Measurements from ENCODE around the gene GPRC5C.

GPRC5C gene

DNA sequence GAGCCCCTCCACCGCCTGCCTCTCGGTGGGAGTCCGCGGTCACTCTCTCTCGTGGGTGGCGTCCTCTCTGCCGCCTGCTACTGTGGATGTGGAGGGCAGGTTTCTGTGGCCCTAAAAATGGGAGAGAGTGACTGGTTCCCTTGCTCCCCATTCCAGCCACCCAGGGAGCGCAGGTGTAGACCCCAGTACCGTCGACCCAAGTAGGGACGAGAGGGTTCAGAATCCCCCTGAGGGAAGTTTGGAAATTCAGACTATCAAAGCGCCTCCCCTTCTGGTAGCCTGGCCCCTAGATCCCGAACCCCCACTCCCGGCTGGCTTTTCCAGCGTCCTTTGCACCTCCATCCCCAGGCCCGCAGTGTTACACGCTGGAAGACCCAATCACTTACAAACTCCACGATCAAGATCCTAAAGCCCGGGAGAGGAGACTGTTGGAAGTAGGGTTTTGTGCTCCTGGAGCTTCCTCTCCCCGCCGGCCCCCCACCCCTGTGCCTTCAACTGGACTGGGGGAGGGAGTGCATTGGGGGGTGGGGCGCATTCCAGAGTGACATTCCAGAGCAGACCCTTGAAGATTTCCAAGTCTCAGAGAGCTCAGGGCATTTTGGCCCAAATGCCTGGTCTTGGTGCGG is 991 bp downstream of the GPRC5C start:
- TF ChIP-seq, protein P1, sequence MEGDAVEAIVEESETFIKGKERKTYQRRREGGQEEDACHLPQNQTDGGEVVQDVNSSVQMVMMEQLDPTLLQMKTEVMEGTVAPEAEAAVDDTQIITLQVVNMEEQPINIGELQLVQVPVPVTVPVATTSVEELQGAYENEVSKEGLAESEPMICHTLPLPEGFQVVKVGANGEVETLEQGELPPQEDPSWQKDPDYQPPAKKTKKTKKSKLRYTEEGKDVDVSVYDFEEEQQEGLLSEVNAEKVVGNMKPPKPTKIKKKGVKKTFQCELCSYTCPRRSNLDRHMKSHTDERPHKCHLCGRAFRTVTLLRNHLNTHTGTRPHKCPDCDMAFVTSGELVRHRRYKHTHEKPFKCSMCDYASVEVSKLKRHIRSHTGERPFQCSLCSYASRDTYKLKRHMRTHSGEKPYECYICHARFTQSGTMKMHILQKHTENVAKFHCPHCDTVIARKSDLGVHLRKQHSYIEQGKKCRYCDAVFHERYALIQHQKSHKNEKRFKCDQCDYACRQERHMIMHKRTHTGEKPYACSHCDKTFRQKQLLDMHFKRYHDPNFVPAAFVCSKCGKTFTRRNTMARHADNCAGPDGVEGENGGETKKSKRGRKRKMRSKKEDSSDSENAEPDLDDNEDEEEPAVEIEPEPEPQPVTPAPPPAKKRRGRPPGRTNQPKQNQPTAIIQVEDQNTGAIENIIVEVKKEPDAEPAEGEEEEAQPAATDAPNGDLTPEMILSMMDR (IDR thresholded peaks at IDR 0.05; ENCODE audit: control insufficient read depth, extremely low read depth, insufficient read depth) = no peak
- H3K4me3 ChIP-seq (ENCODE audit: low read depth, low read length) = peak overlapping the region; percentile 65

DNA sequence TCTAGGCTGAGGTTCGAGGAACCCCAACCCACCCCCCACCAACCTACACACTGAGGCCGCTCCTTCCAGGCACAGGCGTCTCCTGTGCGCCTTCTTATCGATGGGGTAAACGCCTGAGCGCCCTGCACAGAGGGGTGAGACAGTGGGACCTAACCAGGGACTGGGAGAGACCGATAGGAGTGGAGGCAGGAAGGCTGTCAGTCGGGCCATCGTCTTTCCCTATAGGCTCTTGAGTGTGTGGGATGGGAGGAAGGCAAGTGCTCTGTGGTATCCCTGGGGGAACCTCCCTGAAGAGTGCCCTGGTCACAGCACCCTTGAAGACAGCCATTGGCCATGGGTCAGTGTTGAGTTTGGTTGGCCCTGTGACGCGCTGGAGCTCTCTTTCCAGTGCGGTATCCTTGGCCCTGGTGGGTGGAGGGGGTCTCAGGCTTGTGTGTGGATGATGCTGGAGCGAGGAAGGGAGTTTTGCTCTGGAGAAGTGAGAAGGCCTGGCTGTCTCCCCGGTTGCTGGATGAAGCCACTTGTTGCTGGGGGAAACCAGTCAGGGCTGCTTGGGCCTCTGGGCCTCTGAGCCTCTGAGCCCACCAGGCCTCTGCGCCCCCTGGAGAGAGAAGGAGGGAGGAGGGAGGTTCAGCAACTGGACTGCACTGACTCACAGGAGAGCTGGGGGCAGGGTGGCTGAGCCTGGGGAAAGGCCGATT is 1.7 kb downstream of the GPRC5C start:
- no peak overlapping the region for H3K4me3 ChIP-seq (ENCODE audit: low read depth, low read length)
- no peak for DNase-seq (ENCODE audit: low read depth)
- TF ChIP-seq, protein P1 (IDR thresholded peaks at IDR 0.05; ENCODE audit: control insufficient read depth, extremely low read depth, insufficient read depth) = no peak

More for the DNA sequence above, 991 bp downstream of the GPRC5C start:
- DNase-seq (ENCODE audit: low read depth) = no peak

DNA sequence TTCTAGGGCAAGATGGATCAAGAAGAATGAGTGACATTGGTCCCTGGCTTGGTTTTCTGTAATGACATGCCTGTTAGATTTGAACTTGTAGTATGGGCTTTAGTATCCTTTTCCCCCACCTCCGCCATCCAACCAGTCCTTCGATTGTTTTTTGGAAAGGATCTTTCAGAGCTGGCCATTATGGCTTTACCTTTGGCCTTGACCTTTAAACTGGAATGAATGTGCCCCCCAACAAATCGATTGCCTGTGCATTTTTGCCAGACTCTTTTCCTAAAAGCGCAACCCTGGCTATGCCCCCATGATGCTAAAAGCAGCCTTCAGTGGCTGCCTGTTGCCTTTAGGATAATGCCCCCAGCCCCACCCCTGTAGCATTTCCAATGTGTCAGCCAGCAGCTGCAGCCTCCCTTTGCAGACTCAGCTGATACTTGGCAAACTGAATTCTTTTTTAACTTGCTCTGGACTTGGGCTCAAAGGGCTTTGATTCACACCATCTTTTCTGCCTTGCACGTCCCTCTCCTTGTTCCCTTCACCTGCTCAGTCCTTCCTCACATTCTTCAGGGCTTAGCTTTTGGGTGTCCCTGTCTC is 4.0 kb downstream of the GPRC5C start:
- TF ChIP-seq, protein P1 (IDR thresholded peaks at IDR 0.05; ENCODE audit: control insufficient read depth, extremely low read depth, insufficient read depth) = no peak
- no peak overlapping the region for H3K4me3 ChIP-seq (ENCODE audit: low read depth, low read length)
- no peak for DNase-seq (ENCODE audit: low read depth)

DNA sequence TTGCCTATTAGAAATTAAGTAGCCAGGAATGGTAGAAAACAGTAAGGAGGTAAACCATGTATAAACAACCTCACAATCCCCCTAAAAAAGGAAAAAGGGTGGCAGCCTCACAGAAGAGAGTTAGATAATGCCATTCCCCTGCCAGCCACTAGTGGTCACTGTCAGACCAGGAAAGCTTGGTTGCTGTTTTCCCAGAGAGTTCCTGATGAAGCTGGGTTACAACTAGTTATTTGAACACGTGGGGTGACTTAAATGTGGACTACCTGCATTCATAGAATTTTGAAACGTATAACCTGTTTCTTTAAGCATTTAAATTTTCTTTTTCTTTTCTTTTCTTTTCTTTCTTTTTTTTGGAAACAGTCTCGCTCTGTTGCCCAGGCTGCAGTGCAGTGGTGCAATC is 5.8 kb downstream of the GPRC5C start:
- no peak overlapping the region for H3K4me3 ChIP-seq (ENCODE audit: low read depth, low read length)
- DNase-seq (ENCODE audit: low read depth) = no peak
- TF ChIP-seq, protein P1 (IDR thresholded peaks at IDR 0.05; ENCODE audit: control insufficient read depth, extremely low read depth, insufficient read depth) = peak; percentile 47

DNA sequence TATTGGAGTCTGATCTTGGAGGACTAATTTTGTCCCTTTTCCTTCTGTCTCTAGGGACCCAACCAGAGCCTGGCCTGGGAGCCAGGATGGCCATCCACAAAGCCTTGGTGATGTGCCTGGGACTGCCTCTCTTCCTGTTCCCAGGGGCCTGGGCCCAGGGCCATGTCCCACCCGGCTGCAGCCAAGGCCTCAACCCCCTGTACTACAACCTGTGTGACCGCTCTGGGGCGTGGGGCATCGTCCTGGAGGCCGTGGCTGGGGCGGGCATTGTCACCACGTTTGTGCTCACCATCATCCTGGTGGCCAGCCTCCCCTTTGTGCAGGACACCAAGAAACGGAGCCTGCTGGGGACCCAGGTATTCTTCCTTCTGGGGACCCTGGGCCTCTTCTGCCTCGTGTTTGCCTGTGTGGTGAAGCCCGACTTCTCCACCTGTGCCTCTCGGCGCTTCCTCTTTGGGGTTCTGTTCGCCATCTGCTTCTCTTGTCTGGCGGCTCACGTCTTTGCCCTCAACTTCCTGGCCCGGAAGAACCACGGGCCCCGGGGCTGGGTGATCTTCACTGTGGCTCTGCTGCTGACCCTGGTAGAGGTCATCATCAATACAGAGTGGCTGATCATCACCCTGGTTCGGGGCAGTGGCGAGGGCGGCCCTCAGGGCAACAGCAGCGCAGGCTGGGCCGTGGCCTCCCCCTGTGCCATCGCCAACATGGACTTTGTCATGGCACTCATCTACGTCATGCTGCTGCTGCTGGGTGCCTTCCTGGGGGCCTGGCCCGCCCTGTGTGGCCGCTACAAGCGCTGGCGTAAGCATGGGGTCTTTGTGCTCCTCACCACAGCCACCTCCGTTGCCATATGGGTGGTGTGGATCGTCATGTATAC is 8.0 kb downstream of the GPRC5C start:
- TF ChIP-seq, protein P1 (IDR thresholded peaks at IDR 0.05; ENCODE audit: control insufficient read depth, extremely low read depth, insufficient read depth) = no peak
- no peak for DNase-seq (ENCODE audit: low read depth)
- H3K4me3 ChIP-seq (ENCODE audit: low read depth, low read length) = no peak overlapping the region

DNA sequence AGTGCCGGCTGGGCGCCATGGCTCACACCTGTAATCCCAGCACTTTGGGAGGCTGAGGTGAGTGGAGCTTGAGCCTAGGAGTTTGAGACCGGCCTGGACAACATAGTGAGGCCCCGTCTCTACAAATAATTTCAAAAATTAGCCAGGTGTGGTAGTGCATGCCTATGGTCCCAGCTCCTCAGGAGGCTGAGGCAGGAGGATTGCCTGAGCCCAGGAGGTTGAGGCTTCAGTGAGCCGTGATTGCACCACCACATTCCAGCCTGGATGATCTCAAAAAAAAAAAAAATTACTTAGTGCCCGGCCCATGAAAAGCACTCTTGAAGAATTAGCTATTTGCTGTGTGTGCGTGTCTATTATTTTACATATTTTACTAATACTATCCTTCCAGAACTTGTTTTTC is 9.6 kb downstream of the GPRC5C start:
- no peak overlapping the region for H3K4me3 ChIP-seq (ENCODE audit: low read depth, low read length)
- DNase-seq (ENCODE audit: low read depth) = no peak
- TF ChIP-seq, protein P1 (IDR thresholded peaks at IDR 0.05; ENCODE audit: control insufficient read depth, extremely low read depth, insufficient read depth) = no peak

All from LNCaP clone FGC (cell line).